Upper lobe of left lung (tissue), 6 donors: ENCODE measurements around the gene FLNB. TPM values are rescaled to one million over a fixed set of nuclear protein-coding genes. Genes with fewer than 3 reads are reported as not detected.
"Not testable (repeated sequence)": the region's sequence is repeated elsewhere in the genome, so short reads cannot be mapped to it uniquely, and the experiment has no call there.

ENCODE experiments used
- ATAC-seq, 2 donors: fragments of 200-7000 bp; cut with Tn5 transposase; one replicate each; pipeline ENCODE4 v1.9.1; 2022; ENCODE audit warnings: mild to moderate bottlenecking in 2 of 2, moderate library complexity in 2 of 2; ENCODE audit not compliant: low FRiP score in 2 of 2
- DNase-seq, 2 donors: peaks; one replicate each; pipeline ENCODE4 v3.0.0-alpha.2; 2019 to 2020
- H3K27ac ChIP-seq, 4 donors: fragments of 200-600 bp; sonication (generic); one replicate each; pipeline ENCODE4 v1.5.1; 2016 to 2019
- H3K27me3 ChIP-seq, 4 donors: fragments of 200-600 bp; sonication (generic); one replicate each; pipeline ENCODE4 v1.5.1; 2017 to 2019
- H3K36me3 ChIP-seq, 4 donors: fragments of 200-600 bp; sonication (generic); one replicate each; pipeline ENCODE4 v1.5.1; 2016 to 2019
- H3K4me1 ChIP-seq, 4 donors: fragments of 200-600 bp; sonication (generic); one replicate each; pipeline ENCODE4 v1.5.1; 2018 to 2019
- H3K4me3 ChIP-seq, 4 donors: fragments of 200-600 bp; sonication (generic); one replicate each; pipeline ENCODE4 v1.5.1; 2017 to 2019; ENCODE audit warnings: mild to moderate bottlenecking in 2 of 4, moderate library complexity in 1 of 4
- H3K9me3 ChIP-seq, 4 donors: fragments of 200-600 bp; sonication (generic); one replicate each; pipeline ENCODE4 v1.5.1; 2018 to 2019
- CTCF ChIP-seq, 6 experiments: fragments of 450-650 bp in 4 of 6; fragments of 200-600 bp in 2 of 6; sonication (generic) in 2 of 6; IDR thresholded peaks; one replicate each; pipeline ENCODE4 v1.5.1; 2016 to 2019; ENCODE audit warnings: antibody characterized with exemption in 6 of 6
- EP300 ChIP-seq, 4 donors: sonication (generic); formaldehyde crosslinking; IDR thresholded peaks; one replicate each; pipeline ENCODE4 v1.5.1; 2017; ENCODE audit warnings: antibody characterized with exemption in 4 of 4, control low read depth in 2 of 4
- POLR2A ChIP-seq, 4 donors: fragments of 450-650 bp; IDR thresholded peaks; one replicate each; pipeline ENCODE4 v1.5.1; 2016 to 2017; ENCODE audit warnings: antibody characterized with exemption in 4 of 4, mild to moderate bottlenecking in 2 of 4
- POLR2AphosphoS5 ChIP-seq, 2 donors: sonication (generic); formaldehyde crosslinking; IDR thresholded peaks; one replicate each; pipeline ENCODE4 v1.5.1; 2017; ENCODE audit warnings: antibody characterized with exemption in 2 of 2
- WGBS, 2 donors: methylation state at CpG; one replicate each; pipeline ENCODE4 v1.1.5; 2017 to 2018; 5-methylcytosine and 5-hydroxymethylcytosine counted together
- total RNA-seq, 6 donors: library from RNA; depleted of rRNA in 4 of 6; stranded (reverse); fragments of >200 nt in 4 of 6; gene quantifications; one replicate each; pipeline versions ENCODE4 v1.1.0 to v1.2.1, GENCODE V29; 2016 to 2021
- donor health status: DM: no; HTN: no; CAD: no; lungs with moderate emphysema.
- donor health status: DM: no; HTN: yes; CAD: no; lungs with severe emphysema.

FLNB gene
- total RNA-seq, 6 donors from 2014 or later = 101 to 193 (median 127) TPM

- no peaks in the 10 kb centered on the region for H3K27me3 ChIP-seq
- DNase-seq = no peak
- H3K27ac ChIP-seq = no peak overlapping the region
- ATAC-seq = no peak
- no peaks in the 10 kb centered on the region for H3K9me3 ChIP-seq
- H3K4me1 ChIP-seq = peaks cover 15 to 24% (median 18%) of the 10 kb centered on the region in 4 donors
- 75 to 87% methylated on average over 8 to 9 of the region's 9 CpGs for WGBS, 2 donors
- no peak for TF ChIP-seq CTCF (IDR thresholded peaks at IDR 0.05)
- no peak for TF ChIP-seq EP300 (IDR thresholded peaks at IDR 0.05)
- TF ChIP-seq POLR2A (IDR thresholded peaks at IDR 0.05) = no peak
- no peak for TF ChIP-seq POLR2AphosphoS5 (IDR thresholded peaks at IDR 0.05)
- no peaks in the 10 kb centered on the region for H3K36me3 ChIP-seq
- H3K4me3 ChIP-seq = no peak overlapping the region
Observed at GRCh38 chr3:57985176-57985983, 22.8 kb upstream of the FLNB start.

DNA sequence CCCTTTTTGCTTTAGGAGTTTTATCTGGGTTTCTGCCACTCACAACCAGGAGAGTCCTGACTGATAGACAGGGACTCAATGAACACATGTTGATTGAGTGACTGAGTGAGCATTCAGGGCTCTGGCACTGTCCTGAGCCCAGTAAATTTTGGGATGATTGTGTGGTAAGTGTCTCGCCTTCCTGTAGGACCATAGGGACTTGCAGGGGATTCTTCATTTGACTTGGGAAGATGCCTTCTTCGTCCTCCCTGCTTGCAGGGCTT lies 22.3 kb upstream of the FLNB start:
- Histone ChIP-seq H3K27ac (no peak overlapping the region), H3K4me3 (no peak overlapping the region), H3K36me3 (no peaks in the 10 kb centered on the region), H3K27me3 (no peaks in the 10 kb centered on the region), H3K4me1 (peaks cover 15 to 24% (median 18%) of the 10 kb centered on the region in 4 donors), H3K9me3 (no peaks in the 10 kb centered on the region)
- DNase-seq = no peak
- 97 to 100% methylated on average over 2 of the region's 2 CpGs for WGBS, 2 donors
- TF ChIP-seq POLR2AphosphoS5 (IDR thresholded peaks at IDR 0.05) (no peak), EP300 (IDR thresholded peaks at IDR 0.05) (no peak), CTCF (IDR thresholded peaks at IDR 0.05) (no peak), POLR2A (IDR thresholded peaks at IDR 0.05) (no peak)
- no peak for ATAC-seq

DNA sequence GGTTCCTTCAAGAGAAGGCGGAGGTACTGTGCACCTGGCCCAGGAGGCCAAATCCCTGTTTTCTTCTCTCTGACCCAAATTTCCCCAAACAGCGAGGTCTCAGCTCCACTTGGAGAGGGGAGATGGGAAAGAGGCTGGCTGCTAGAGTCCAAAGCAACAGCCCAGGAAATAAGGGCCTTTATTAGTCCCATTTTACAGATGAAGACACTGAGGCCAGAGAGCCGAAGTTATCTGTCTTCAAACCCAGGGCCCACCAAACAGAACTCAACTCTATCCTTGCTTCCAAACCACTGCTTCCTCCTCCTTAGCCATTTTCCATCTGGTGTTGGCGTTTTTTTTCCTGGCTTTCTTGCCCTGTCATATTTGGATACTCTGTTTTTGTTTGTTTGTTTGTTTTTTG lies 22.0 kb upstream of the FLNB start:
- ATAC-seq (no peak), DNase-seq (no peak)
- Histone ChIP-seq H3K9me3 (no peaks in the 10 kb centered on the region), H3K4me1 (peaks cover 15 to 24% (median 18%) of the 10 kb centered on the region in 4 donors), H3K27ac (no peak overlapping the region), H3K4me3 (no peak overlapping the region), H3K27me3 (no peaks in the 10 kb centered on the region), H3K36me3 (no peaks in the 10 kb centered on the region)
- TF ChIP-seq EP300 (IDR thresholded peaks at IDR 0.05) (no peak), POLR2AphosphoS5 (IDR thresholded peaks at IDR 0.05) (no peak), POLR2A (IDR thresholded peaks at IDR 0.05) (no peak), CTCF (IDR thresholded peaks at IDR 0.05) (no peak)
- 97 to 99% methylated on average over 4 of the region's 4 CpGs for WGBS, 2 donors

DNA sequence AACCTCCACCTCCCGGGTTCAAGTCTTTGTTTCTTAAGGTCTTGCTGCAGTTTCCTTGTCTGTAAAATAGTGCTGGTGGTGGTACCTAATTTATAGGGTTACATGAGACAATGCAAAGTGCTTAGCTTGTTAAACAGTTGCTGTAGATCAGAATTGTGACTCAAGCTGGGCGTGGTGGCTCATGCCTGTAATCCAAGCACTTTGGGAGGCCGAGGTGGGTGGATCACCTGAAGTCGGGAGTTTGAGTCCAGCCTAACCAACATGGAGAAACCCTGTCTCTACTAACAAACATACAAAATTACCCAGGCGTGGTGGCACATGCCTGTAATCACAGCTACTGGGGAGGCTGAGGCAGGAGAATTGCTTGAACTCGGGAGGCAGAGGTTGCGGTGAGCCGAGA lies 19.0 kb upstream of the FLNB start:
- WGBS, 2 donors = 79 to 86% methylated on average over 8 of the region's 8 CpGs
- ATAC-seq, H3K9me3 ChIP-seq, DNase-seq, H3K27me3 ChIP-seq, H3K27ac ChIP-seq, H3K4me1 ChIP-seq, H3K4me3 ChIP-seq, H3K36me3 ChIP-seq: not testable (repeated sequence)

DNA sequence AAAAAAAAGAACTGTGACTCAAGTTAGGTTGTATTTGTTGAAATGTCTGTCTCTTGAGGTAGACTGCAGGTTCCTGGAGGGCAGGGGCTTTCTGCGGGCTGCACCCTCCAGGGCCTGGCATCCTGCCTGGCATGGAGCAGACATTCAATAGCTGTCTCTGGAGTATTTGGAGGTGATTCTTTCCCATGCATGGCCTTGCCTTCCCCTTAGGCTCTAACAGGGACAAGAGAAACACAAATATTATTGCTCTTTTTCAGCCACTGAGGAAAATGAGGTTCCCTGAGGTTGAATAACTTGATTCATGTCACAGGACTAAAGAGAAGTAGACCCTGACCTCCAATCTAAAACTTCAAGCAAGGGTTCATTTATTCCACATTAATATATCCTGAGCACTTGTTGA lies 18.6 kb upstream of the FLNB start:
- H3K4me3 ChIP-seq = no peak overlapping the region
- DNase-seq (no peak), ATAC-seq (no peak)
- peaks cover 0 to 2% (median 0%) of the 10 kb centered on the region in 4 donors for H3K4me1 ChIP-seq
- H3K27me3 ChIP-seq = no peaks in the 10 kb centered on the region
- no peaks in the 10 kb centered on the region for H3K9me3 ChIP-seq
- H3K27ac ChIP-seq = no peak overlapping the region
- WGBS, 2 donors = 86 to 100% methylated on average over 1 of the region's 1 CpG
- TF ChIP-seq CTCF (IDR thresholded peaks at IDR 0.05) (no peak), EP300 (IDR thresholded peaks at IDR 0.05) (no peak), POLR2AphosphoS5 (IDR thresholded peaks at IDR 0.05) (no peak)
- H3K36me3 ChIP-seq = no peaks in the 10 kb centered on the region
